ENCODE measurements around the gene PATJ.
"Not testable (repeated sequence)": the region's sequence is repeated elsewhere in the genome, so short reads cannot be mapped to it uniquely, and the experiment has no call there.

PATJ gene

GRCh38 chr1:61953076-61953789, 211.0 kb downstream of the PATJ start:
- DNase-seq = no peak

- DNase-seq = no peak
Observed at GRCh38 chr1:61953790-61954150, 211.5 kb downstream of the PATJ start.

- DNase-seq = no peak
Observed at GRCh38 chr1:61955261-61955660, 213.0 kb downstream of the PATJ start.

GRCh38 chr1:61956016-61956645, 213.9 kb downstream of the PATJ start:
- no peak for DNase-seq

GRCh38 chr1:61956784-61957183, 214.5 kb downstream of the PATJ start:
- no peak for DNase-seq

- DNase-seq = no peak
Observed at GRCh38 chr1:61961009-61961408, 218.7 kb downstream of the PATJ start.

- DNase-seq = no peak
Observed at GRCh38 chr1:61962631-61963030, 220.4 kb downstream of the PATJ start.

- not testable (repeated sequence) for DNase-seq
Observed at GRCh38 chr1:61966450-61967225, 224.4 kb downstream of the PATJ start.

- DNase-seq = no peak
Observed at GRCh38 chr1:61967750-61968149, 225.5 kb downstream of the PATJ start.

GRCh38 chr1:61968869-61969268, 226.6 kb downstream of the PATJ start:
- DNase-seq = no peak

GRCh38 chr1:61973100-61973837, 231.0 kb downstream of the PATJ start:
- DNase-seq = no peak

- DNase-seq = no peak
Observed at GRCh38 chr1:61975638-61976037, 233.4 kb downstream of the PATJ start.

- no peak for DNase-seq
Observed at GRCh38 chr1:61976566-61976965, 234.3 kb downstream of the PATJ start.

GRCh38 chr1:61978796-61979195, 236.5 kb downstream of the PATJ start:
- no peak for DNase-seq

GRCh38 chr1:61979729-61980128, 237.4 kb downstream of the PATJ start:
- DNase-seq = no peak

- DNase-seq = no peak
Observed at GRCh38 chr1:61980561-61980960, 238.3 kb downstream of the PATJ start.

GRCh38 chr1:61981870-61982660, 239.8 kb downstream of the PATJ start:
- DNase-seq = no peak

- DNase-seq = no peak
Observed at GRCh38 chr1:61983236-61983635, 241.0 kb downstream of the PATJ start.

GRCh38 chr1:61992257-61992656, 250.0 kb downstream of the PATJ start:
- DNase-seq = no peak

GRCh38 chr1:61993331-61993961, 251.2 kb downstream of the PATJ start:
- no peak for DNase-seq

GRCh38 chr1:61995641-61996040, 253.4 kb downstream of the PATJ start:
- no peak for DNase-seq

- DNase-seq = no peak
Observed at GRCh38 chr1:61997123-61997522, 254.8 kb downstream of the PATJ start.

All from DMS79 (cell line).